SK-N-MC (cell line): ENCODE results near the gene FGF10.

Experiments used
- EZH2 ChIP-seq: fragments of 200-600 bp; sonication (generic); IDR thresholded peaks from one replicate; pipeline ENCODE4 v1.6.1; 2017; ENCODE audit warnings: antibody characterized with exemption
- POLR2AphosphoS5 ChIP-seq: IDR thresholded peaks from 2 replicates; pipeline ENCODE4 v1.6.1; 2012; ENCODE audit warnings: mild to moderate bottlenecking, low read depth, low read length, borderline replicate concordance

DNA sequence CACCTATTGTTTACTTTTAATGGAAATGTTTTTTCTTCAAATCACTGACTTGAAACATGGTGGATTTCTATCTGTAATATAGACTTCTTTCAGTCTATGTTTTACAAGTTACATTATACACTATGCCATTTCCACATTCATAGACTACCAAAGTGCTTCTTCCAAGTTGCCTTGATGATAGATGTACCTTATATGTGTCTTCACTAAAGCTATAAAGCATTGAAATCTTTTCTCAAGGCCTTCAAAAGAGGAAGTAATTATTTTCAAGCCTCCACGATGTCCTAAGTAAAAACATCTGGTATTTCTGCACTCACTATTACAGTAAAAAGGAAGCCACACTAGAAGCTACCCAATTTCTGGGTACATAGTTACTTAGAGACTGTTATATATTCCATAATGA, 113.3 kb downstream of the FGF10 start:
- TF ChIP-seq POLR2AphosphoS5: peak; percentile 61; the same call in 1 of the 2 replicates
- no peak for TF ChIP-seq EZH2
